ENCODE results near the gene FBXL16. TPM values are rescaled to one million over a fixed set of nuclear protein-coding genes. Genes with fewer than 3 reads are reported as not detected.
A peak's percentile ranks its signal among the peaks of the same experiment; 100 is the strongest.

FBXL16 gene
- total and polyA plus RNA-seq, 9 of the 15 experiments (the other 6 are each of a cell fraction or from before 2014, with no cell fraction given): 0.21 to 8.2 (median 1.7) TPM

DNA sequence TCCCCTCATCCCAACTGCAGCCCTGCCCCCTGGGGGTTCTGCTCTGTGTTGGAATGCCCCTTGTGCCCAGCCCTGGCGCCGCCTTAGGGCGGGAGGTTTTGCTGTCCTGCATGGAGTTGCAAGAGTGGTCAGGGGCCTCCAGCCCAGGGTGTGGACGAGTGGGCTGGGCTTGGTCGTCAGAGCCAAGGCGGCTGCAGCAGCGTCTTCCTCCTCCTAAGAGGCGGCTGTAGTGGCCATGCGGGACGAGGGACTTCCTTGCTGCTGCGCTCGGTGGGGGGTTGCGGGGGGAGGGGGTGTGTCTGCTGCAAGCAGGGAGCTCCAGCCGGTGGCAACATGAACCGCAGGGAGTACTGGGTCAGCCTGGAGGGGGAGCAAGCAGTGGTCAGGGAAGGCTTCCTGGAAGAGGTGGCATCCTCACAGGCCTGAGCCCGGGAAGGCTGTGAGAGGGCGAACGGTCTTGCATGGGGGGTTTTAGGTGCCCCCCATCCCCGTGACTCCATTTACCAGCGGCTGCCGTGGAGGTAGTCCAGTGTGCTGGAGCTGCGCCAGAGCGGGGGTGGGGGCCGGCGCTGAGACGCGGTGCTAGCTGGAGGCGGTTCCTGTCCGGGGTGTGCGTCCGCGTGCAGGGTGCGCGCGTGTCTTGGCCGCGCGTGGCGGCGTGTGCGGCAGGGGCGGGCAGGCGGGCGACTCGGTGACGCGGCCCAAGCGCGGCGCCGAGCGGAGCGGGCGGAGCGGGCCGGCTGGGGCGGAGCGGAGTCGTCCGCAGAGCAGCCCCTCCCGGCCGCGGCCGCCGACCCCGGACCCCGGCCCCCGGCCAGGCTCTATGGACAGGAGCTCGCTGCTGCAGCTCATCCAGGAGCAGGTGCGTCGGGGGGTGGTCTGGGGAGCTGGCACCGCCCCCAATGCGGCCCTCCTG is 30.4 kb downstream of the FBXL16 start, which contains the start of gene RHBDL1 (continued):
- TF ChIP-seq SAP30 (IDR thresholded peaks at IDR 0.05; ENCODE audit: borderline replicate concordance, insufficient read depth, low read depth, low read length, poor library complexity, severe bottlenecking) (no peak), SIX5 (IDR thresholded peaks at IDR 0.05; ENCODE audit: borderline replicate concordance in 1 of 2, insufficient read depth in 1 of 2, low read depth in 1 of 2, low read length in 2 of 2) (no peak), ZBTB8A (IDR thresholded peaks at IDR 0.05; ENCODE audit: partially characterized antibody) (no peak), ZNF436 (CRISPR knock-in tag; IDR thresholded peaks at IDR 0.05) (peak; percentile 99), STAG1 (CRISPR knock-in tag; IDR thresholded peaks at IDR 0.05; ENCODE audit: borderline replicate concordance) (no peak), FOXA1 (IDR thresholded peaks at IDR 0.05; ENCODE audit: borderline replicate concordance) (no peak), ZNF589 (CRISPR knock-in tag; IDR thresholded peaks at IDR 0.05; ENCODE audit: low read depth) (no peak), U2AF2 (optimal IDR thresholded peaks at IDR 0.05; ENCODE audit: low read depth, low read length) (no peak), ARID1B (IDR thresholded peaks at IDR 0.05) (peak; percentile 44), KLF1 (tag; IDR thresholded peaks at IDR 0.05) (no peak), MYBL2 (IDR thresholded peaks at IDR 0.05; ENCODE audit: low read depth) (no peak), MYBL2 (CRISPR knock-in tag; IDR thresholded peaks at IDR 0.05; ENCODE audit: borderline replicate concordance) (no peak), POLR3A (IDR thresholded peaks at IDR 0.05; ENCODE audit: borderline replicate concordance, extremely low read depth, insufficient read depth, insufficient read length) (no peak), ZEB2 (IDR thresholded peaks at IDR 0.05) (no peak), ZNF57 (CRISPR knock-in tag; IDR thresholded peaks at IDR 0.05) (0 out of 2 replicates have a peak, but pooled peaks have one; percentile 22), SRSF9 (IDR thresholded peaks at IDR 0.05; ENCODE audit: borderline replicate concordance, low read depth, low read length) (no peak), BRD4 (IDR thresholded peaks at IDR 0.05) (no peak), FOXJ3 (CRISPR knock-in tag; IDR thresholded peaks at IDR 0.05) (no peak), ZNF316 (IDR thresholded peaks at IDR 0.05) (no peak), ETV6 (IDR thresholded peaks at IDR 0.05; ENCODE audit: borderline replicate concordance in 1 of 2, low read depth in 2 of 2, low read length in 1 of 2) (no peak), ETV6 (CRISPR knock-in tag; IDR thresholded peaks at IDR 0.05; ENCODE audit: borderline replicate concordance) (no peak), SMAD4 (CRISPR knock-in tag; conservative IDR thresholded peaks at IDR 0.05) (peak; percentile 83), KAT7 (CRISPR knock-in tag; IDR thresholded peaks at IDR 0.05; ENCODE audit: borderline replicate concordance) (no peak), RBBP5 (IDR thresholded peaks at IDR 0.05; ENCODE audit: borderline replicate concordance, insufficient read depth, low read length, poor library complexity, severe bottlenecking) (peak; percentile 53), HNRNPUL1 (IDR thresholded peaks at IDR 0.05; ENCODE audit: low read length) (no peak), SREBF2 (CRISPR knock-in tag; IDR thresholded peaks at IDR 0.05) (no peak), ZKSCAN8 (CRISPR knock-in tag; IDR thresholded peaks at IDR 0.05) (no peak), ZNF282 (CRISPR knock-in tag; IDR thresholded peaks at IDR 0.05) (no peak)
- TF ChIP-seq, protein P1, sequence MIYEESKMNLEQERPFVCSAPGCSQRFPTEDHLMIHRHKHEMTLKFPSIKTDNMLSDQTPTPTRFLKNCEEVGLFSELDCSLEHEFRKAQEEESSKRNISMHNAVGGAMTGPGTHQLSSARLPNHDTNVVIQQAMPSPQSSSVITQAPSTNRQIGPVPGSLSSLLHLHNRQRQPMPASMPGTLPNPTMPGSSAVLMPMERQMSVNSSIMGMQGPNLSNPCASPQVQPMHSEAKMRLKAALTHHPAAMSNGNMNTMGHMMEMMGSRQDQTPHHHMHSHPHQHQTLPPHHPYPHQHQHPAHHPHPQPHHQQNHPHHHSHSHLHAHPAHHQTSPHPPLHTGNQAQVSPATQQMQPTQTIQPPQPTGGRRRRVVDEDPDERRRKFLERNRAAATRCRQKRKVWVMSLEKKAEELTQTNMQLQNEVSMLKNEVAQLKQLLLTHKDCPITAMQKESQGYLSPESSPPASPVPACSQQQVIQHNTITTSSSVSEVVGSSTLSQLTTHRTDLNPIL (CRISPR knock-in tag; IDR thresholded peaks at IDR 0.05): no peak

All from K562 (cell line).